OCI-LY1 (cell line): ENCODE measurements around the gene SYT14.

Experiments
- H2AFZ ChIP-seq: fragments of 200-600 bp; sonication (generic), shearing (Covaris generic); 2 replicates; pipeline ENCODE4 v1.6.0; 2014; ENCODE audit warnings: antibody characterized with exemption, mild to moderate bottlenecking, low read length
- H3F3A ChIP-seq: fragments of 200-600 bp; sonication (generic), shearing (Covaris generic); 2 replicates; pipeline ENCODE4 v1.6.0; 2014; ENCODE audit warnings: mild to moderate bottlenecking, antibody characterized with exemption, low read length, moderate library complexity; ENCODE audit not compliant: insufficient read depth
- H3K27ac ChIP-seq: fragments of 200-600 bp; sonication (generic); 2 replicates; pipeline ENCODE4 v1.5.1; 2014; ENCODE audit warnings: low read length, mixed run types, mild to moderate bottlenecking, low read depth; ENCODE audit not compliant: poor library complexity, severe bottlenecking
- H3K27me3 ChIP-seq: fragments of 200-600 bp; sonication (generic); 2 replicates; pipeline ENCODE4 v1.6.0; 2014; ENCODE audit warnings: antibody characterized with exemption, mild to moderate bottlenecking, low read length, moderate library complexity; ENCODE audit not compliant: insufficient read depth
- H3K36me3 ChIP-seq: fragments of 200-600 bp; sonication (generic); 2 replicates; pipeline ENCODE4 v1.6.1; 2014; ENCODE audit warnings: mild to moderate bottlenecking, antibody characterized with exemption, low read length, moderate library complexity, mixed read lengths; ENCODE audit not compliant: insufficient read depth
- H3K4me1 ChIP-seq: fragments of 200-600 bp; sonication (generic); 2 replicates; pipeline ENCODE4 v1.5.1; 2014; ENCODE audit warnings: mild to moderate bottlenecking, low read length, moderate library complexity; ENCODE audit not compliant: insufficient read depth, severe bottlenecking
- H3K4me2 ChIP-seq: fragments of 200-600 bp; sonication (generic), shearing (Covaris generic); 2 replicates; pipeline ENCODE4 v1.6.1; 2014; ENCODE audit warnings: low read length
- H3K4me3 ChIP-seq: fragments of 200-600 bp; sonication (generic); 2 replicates; pipeline ENCODE4 v1.5.1; 2014; ENCODE audit warnings: low read length, low read depth, mild to moderate bottlenecking, mixed read lengths; ENCODE audit not compliant: poor library complexity, severe bottlenecking
- H3K79me2 ChIP-seq: fragments of 200-600 bp; shearing (Covaris generic); 2 replicates; pipeline ENCODE4 v1.6.1; 2016; ENCODE audit warnings: mixed run types, low read length, mixed read lengths; ENCODE audit not compliant: insufficient read depth
- H3K9ac ChIP-seq: fragments of 200-600 bp; sonication (generic), shearing (Covaris generic); 2 replicates; pipeline ENCODE4 v1.6.1; 2014; ENCODE audit warnings: mild to moderate bottlenecking, low read length, mixed read lengths
- H3K9me2 ChIP-seq: fragments of 200-600 bp; sonication (generic), shearing (Covaris generic); 2 replicates; pipeline ENCODE4 v1.6.1; 2014; ENCODE audit warnings: low read depth, mild to moderate bottlenecking, low read length, mixed read lengths
- H3K9me3 ChIP-seq: fragments of 200-600 bp; shearing (Covaris generic); 2 replicates; pipeline ENCODE4 v1.6.1; 2014; ENCODE audit warnings: low read length, mixed read lengths
- H4K20me1 ChIP-seq: fragments of 200-600 bp; sonication (generic), shearing (Covaris generic); 2 replicates; pipeline ENCODE4 v1.6.0; 2016; ENCODE audit warnings: mild to moderate bottlenecking, low read length; ENCODE audit not compliant: insufficient read depth
- CTCF ChIP-seq: fragments of 200-600 bp; sonication (generic), shearing (Covaris generic); IDR thresholded peaks from 2 replicates; pipeline ENCODE4 v1.5.1; 2017; ENCODE audit warnings: mild to moderate bottlenecking, antibody characterized with exemption, low read length, moderate library complexity, mixed read lengths
- EZH2 ChIP-seq: fragments of 200-600 bp; sonication (generic), shearing (Covaris generic); IDR thresholded peaks from 2 replicates; pipeline ENCODE4 v1.8.0; 2017; ENCODE audit warnings: borderline replicate concordance, mixed run types, mild to moderate bottlenecking, antibody characterized with exemption, low read length, moderate library complexity, mixed read lengths

Gene SYT14

GRCh38 chr1:209936125-209936524 lies 1.9 kb upstream of the SYT14 start:
- Histone ChIP-seq H3K9me3 (no peaks in the 10 kb centered on the region), H3K4me3 (no peak overlapping the region), H3K27me3 (no peaks in the 10 kb centered on the region), H2AFZ (no peak overlapping the region), H3K36me3 (no peaks in the 10 kb centered on the region), H3K9me2 (no peaks in the 10 kb centered on the region), H3K4me1 (no peaks in the 10 kb centered on the region), H3K79me2 (no peaks in the 10 kb centered on the region), H3K27ac (no peak overlapping the region), H4K20me1 (no peaks in the 10 kb centered on the region), H3K4me2 (no peak overlapping the region), H3K9ac (no peak overlapping the region), H3F3A (no peaks in the 10 kb centered on the region)
- TF ChIP-seq CTCF: no peak
- no peak for TF ChIP-seq EZH2

GRCh38 chr1:209945377-209945776 lies 7.4 kb downstream of the SYT14 start:
- H3K27me3 ChIP-seq: no peaks in the 10 kb centered on the region
- H3K9me2 ChIP-seq: no peaks in the 10 kb centered on the region
- H3K9ac ChIP-seq: no peak overlapping the region
- no peaks in the 10 kb centered on the region for H3K79me2 ChIP-seq
- H3K4me2 ChIP-seq: no peak overlapping the region
- no peaks in the 10 kb centered on the region for H3K9me3 ChIP-seq
- H3K4me3 ChIP-seq: no peak overlapping the region
- H3F3A ChIP-seq: no peaks in the 10 kb centered on the region
- no peak for TF ChIP-seq EZH2
- no peak for TF ChIP-seq CTCF
- no peak overlapping the region for H2AFZ ChIP-seq
- H3K4me1 ChIP-seq: no peaks in the 10 kb centered on the region
- H4K20me1 ChIP-seq: no peaks in the 10 kb centered on the region
- no peak overlapping the region for H3K27ac ChIP-seq
- H3K36me3 ChIP-seq: no peaks in the 10 kb centered on the region

- no peaks in the 10 kb centered on the region for H3K27me3 ChIP-seq
- H3K9me3 ChIP-seq: no peaks in the 10 kb centered on the region
- no peaks in the 10 kb centered on the region for H3K79me2 ChIP-seq
- no peaks in the 10 kb centered on the region for H3K36me3 ChIP-seq
- no peaks in the 10 kb centered on the region for H3F3A ChIP-seq
- H3K9me2 ChIP-seq: no peaks in the 10 kb centered on the region
- H3K4me1 ChIP-seq: no peaks in the 10 kb centered on the region
- no peak overlapping the region for H3K9ac ChIP-seq
- no peak overlapping the region for H3K4me3 ChIP-seq
- no peak overlapping the region for H3K4me2 ChIP-seq
- H4K20me1 ChIP-seq: no peaks in the 10 kb centered on the region
- no peak overlapping the region for H2AFZ ChIP-seq
- TF ChIP-seq EZH2 (no peak), CTCF (no peak)
- no peak overlapping the region for H3K27ac ChIP-seq
Measured at GRCh38 chr1:209948155-209948554, 10.1 kb downstream of the SYT14 start.
